Endodermal cell (in vitro differentiated cells): Measurements from ENCODE around the gene PSG6. TPM values are rescaled to one million over a fixed set of nuclear protein-coding genes. Genes with fewer than 3 reads are reported as not detected.
"Not testable (repeated sequence)": the region's sequence is repeated elsewhere in the genome, so short reads cannot be mapped to it uniquely, and the experiment has no call there.

ENCODE experiments used
- DNase-seq: peaks from one replicate; pipeline ENCODE4 v3.0.0-alpha.2; 2017
- H3K27ac ChIP-seq: 2 replicates; pipeline ENCODE4 v1.5.1; 2013; ENCODE audit warnings: mild to moderate bottlenecking, low read depth, low read length, moderate library complexity
- H3K27me3 ChIP-seq: 2 replicates; pipeline ENCODE4 v1.6.1; 2013; ENCODE audit warnings: mild to moderate bottlenecking, low read length, moderate library complexity; ENCODE audit not compliant: insufficient read depth, control insufficient read depth, poor library complexity, severe bottlenecking
- H3K36me3 ChIP-seq: 2 replicates; pipeline ENCODE4 v1.7.0; 2013; ENCODE audit warnings: mild to moderate bottlenecking, low read length, moderate library complexity; ENCODE audit not compliant: control insufficient read depth, insufficient read depth
- H3K4me1 ChIP-seq: one replicate; pipeline ENCODE4 v1.7.0; 2013; ENCODE audit warnings: low read length; ENCODE audit not compliant: control insufficient read depth, insufficient read depth
- H3K4me3 ChIP-seq: 2 replicates; pipeline ENCODE4 v1.5.1; 2013; ENCODE audit warnings: mild to moderate bottlenecking, low read length, moderate library complexity
- H3K9ac ChIP-seq: 2 replicates; pipeline ENCODE4 v1.6.1; 2013; ENCODE audit warnings: mild to moderate bottlenecking, low read length, moderate library complexity; ENCODE audit not compliant: poor library complexity, severe bottlenecking; ENCODE audit errors: extremely low read depth
- H3K9me3 ChIP-seq: 2 replicates; pipeline ENCODE4 v1.6.1; 2013; ENCODE audit warnings: mild to moderate bottlenecking, low read length, moderate library complexity; ENCODE audit not compliant: control insufficient read depth
- H3K27ac Mint-ChIP-seq: 2 replicates; pipeline ENCODE4 v1.8.0; 2020; ENCODE audit warnings: mixed read lengths
- H3K27me3 Mint-ChIP-seq: 2 replicates; pipeline ENCODE4 v1.8.0; 2021; ENCODE audit warnings: mild to moderate bottlenecking, mixed read lengths; ENCODE audit not compliant: insufficient read depth
- H3K36me3 Mint-ChIP-seq: 2 replicates; pipeline ENCODE4 v1.8.0; 2020; ENCODE audit warnings: low read depth, mixed read lengths
- H3K4me1 Mint-ChIP-seq: 2 replicates; pipeline ENCODE4 v1.8.0; 2020; ENCODE audit warnings: mixed read lengths
- H3K4me3 Mint-ChIP-seq: 2 replicates; pipeline ENCODE4 v1.8.0; 2020; ENCODE audit warnings: mild to moderate bottlenecking, moderate library complexity, mixed read lengths
- H3K9me3 Mint-ChIP-seq: 2 replicates; pipeline ENCODE4 v1.8.0; 2020; ENCODE audit warnings: mild to moderate bottlenecking, mixed read lengths
- WGBS, 2 experiments: methylation state at CpG; one replicate each; pipeline versions ENCODE4 v1.1.5 to v1.1.7; 2013; ENCODE audit warnings: missing lambda C conversion rate in 2 of 2, mixed read lengths in 1 of 2; ENCODE audit not compliant: insufficient coverage in 1 of 2, insufficient read length in 1 of 2; 5-methylcytosine and 5-hydroxymethylcytosine counted together
- total RNA-seq, 2 donors: library from RNA; stranded (reverse); fragmentation: NEBNext Ultra II Directional in 1 of 2; extraction: Animal tissue kit (Norgen Biotek cat#: 25700) in 1 of 2; gene quantifications; 2 replicates in 1 of 2; 3 replicates in 1 of 2; pipeline ENCODE4 v1.2.1, GENCODE V29; 2021
- TF ChIP-seq, protein P1 (sequence below): fragments of 200-600 bp; sonication (generic); conservative IDR thresholded peaks from 2 replicates; pipeline ENCODE4 v1.5.0; 2021; ENCODE audit warnings: antibody characterized with exemption, mild to moderate bottlenecking

The PSG6 gene
- total RNA-seq, 2 donors from 2014 or later = not detected

DNA sequence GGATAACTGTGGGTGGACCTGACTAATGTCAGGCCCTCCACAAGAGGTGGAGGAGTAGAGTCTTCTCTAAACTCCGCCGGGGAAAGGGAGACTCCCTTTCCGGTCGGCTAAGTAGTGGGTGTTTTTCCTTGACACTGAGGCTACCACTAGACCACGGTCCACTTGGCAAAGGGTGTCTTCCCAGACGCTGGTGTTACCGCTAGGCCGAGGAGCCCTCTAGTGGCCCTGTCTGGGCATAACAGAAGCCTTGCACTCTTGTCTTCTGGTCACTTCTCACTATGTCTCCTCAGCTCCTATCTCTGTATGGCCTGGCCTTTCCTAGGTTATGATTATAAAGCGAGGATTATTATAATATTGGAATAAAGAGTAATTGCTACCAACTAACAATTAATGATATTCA lies 5.4 kb upstream of the PSG6 start:
- DNase-seq = peak; percentile 56
- TF ChIP-seq, protein P1, sequence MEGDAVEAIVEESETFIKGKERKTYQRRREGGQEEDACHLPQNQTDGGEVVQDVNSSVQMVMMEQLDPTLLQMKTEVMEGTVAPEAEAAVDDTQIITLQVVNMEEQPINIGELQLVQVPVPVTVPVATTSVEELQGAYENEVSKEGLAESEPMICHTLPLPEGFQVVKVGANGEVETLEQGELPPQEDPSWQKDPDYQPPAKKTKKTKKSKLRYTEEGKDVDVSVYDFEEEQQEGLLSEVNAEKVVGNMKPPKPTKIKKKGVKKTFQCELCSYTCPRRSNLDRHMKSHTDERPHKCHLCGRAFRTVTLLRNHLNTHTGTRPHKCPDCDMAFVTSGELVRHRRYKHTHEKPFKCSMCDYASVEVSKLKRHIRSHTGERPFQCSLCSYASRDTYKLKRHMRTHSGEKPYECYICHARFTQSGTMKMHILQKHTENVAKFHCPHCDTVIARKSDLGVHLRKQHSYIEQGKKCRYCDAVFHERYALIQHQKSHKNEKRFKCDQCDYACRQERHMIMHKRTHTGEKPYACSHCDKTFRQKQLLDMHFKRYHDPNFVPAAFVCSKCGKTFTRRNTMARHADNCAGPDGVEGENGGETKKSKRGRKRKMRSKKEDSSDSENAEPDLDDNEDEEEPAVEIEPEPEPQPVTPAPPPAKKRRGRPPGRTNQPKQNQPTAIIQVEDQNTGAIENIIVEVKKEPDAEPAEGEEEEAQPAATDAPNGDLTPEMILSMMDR = peak; percentile 57
- not testable (repeated sequence) for H3K4me3 ChIP-seq, H3K4me3 Mint-ChIP-seq, H3K4me1 ChIP-seq, H3K9ac ChIP-seq, H3K4me1 Mint-ChIP-seq, H3K27me3 Mint-ChIP-seq, H3K36me3 Mint-ChIP-seq, H3K36me3 ChIP-seq, H3K27ac ChIP-seq, H3K9me3 ChIP-seq, H3K27me3 ChIP-seq, H3K27ac Mint-ChIP-seq
- peaks cover 98% of the 10 kb centered on the region for H3K9me3 Mint-ChIP-seq
- 40 to 42% methylated on average over 5 to 8 of the region's 9 CpGs for WGBS, 2 experiments

DNA sequence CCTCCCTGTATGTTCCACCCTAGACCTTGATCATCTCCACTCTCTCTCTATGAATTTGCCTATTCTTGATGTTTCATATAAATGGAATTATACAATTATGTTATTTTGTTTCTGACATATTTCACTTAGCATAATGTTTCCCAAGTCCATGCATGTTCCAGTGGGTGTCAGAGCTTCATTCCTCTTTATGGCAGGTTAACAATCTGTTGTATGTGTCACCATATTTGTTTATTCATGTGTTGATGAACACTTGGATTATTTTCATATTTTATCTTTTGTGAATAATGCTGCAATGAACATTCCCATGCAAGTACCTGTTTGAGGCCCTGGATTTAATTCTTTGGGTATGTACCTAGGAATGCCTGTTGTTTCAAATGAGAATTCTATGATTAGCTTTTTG lies 3.3 kb upstream of the PSG6 start:
- H3K9ac ChIP-seq, H3K4me3 ChIP-seq, H3K36me3 Mint-ChIP-seq, H3K27ac ChIP-seq, H3K4me1 Mint-ChIP-seq, H3K4me3 Mint-ChIP-seq, H3K36me3 ChIP-seq, H3K27me3 Mint-ChIP-seq, H3K27ac Mint-ChIP-seq, H3K9me3 ChIP-seq, DNase-seq, H3K4me1 ChIP-seq, H3K27me3 ChIP-seq: not testable (repeated sequence)
- H3K9me3 Mint-ChIP-seq = peaks cover 98% of the 10 kb centered on the region

DNA sequence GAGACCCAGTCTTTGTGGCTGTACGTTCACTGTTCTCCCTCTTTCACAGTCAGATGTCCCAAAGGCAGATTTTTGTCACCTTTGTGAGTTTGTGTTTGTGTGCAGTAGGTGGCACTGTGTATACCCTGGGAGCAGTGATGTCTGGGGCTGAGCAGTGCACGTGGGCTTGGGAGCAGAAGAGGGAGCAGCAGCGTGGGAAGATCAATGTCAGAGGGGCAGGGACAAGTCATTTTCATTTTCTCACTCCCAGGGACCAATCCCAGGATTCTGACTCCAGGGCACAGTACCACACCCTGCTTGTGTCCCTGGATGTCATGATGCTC lies 2.0 kb upstream of the PSG6 start:
- Histone ChIP-seq H3K27ac (no peak overlapping the region), H3K27me3 (no peaks in the 10 kb centered on the region), H3K9ac (no peak overlapping the region), H3K4me3 (no peak overlapping the region), H3K9me3 (peaks cover 6% of the 10 kb centered on the region), H3K36me3 (no peaks in the 10 kb centered on the region), H3K4me1 (no peaks in the 10 kb centered on the region)
- H3K4me3 Mint-ChIP-seq = no peak overlapping the region
- 21 to 38% methylated on average over 2 to 3 of the region's 3 CpGs for WGBS, 2 experiments
- H3K27me3 Mint-ChIP-seq = no peaks in the 10 kb centered on the region
- peaks cover 3% of the 10 kb centered on the region for H3K36me3 Mint-ChIP-seq
- no peaks in the 10 kb centered on the region for H3K4me1 Mint-ChIP-seq
- peaks cover 99% of the 10 kb centered on the region for H3K9me3 Mint-ChIP-seq
- no peak for DNase-seq
- no peak overlapping the region for H3K27ac Mint-ChIP-seq
- TF ChIP-seq, protein P1 = no peak

DNA sequence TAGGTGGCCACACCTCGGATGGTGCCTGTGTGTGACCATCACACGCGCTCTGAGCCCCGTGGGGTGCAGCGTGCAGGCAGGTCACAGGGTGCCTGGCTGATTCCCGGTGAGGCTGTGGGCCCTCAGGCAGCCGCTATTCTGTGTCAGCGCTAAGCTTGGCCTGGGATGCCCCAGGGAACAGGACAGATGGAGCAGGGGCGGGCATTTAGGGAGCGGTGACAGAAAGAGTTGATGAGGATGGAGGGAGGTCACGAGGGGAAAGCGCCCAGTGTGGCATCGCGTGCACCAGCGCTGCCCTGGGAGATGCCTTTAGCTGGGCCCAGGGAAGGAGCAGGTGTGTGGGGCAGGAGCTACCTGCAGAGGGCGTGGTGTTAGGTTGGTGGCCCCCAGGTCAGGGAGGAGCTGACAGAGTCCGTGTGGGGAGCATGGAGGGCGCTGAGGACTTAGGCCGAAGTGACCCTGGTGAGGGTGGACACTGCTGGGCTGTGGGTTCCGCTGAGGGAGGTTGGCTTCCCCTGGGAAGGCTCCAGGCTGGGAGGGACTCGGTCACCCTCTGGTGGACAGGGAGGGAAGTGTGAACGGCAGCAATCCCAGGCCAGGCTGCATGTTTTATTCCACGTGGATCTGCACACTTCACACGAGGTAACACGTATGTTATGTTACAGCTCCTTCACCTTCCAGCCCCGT lies 1.5 kb upstream of the PSG6 start:
- H3K27ac Mint-ChIP-seq, H3K4me3 Mint-ChIP-seq, H3K4me3 ChIP-seq, H3K9me3 ChIP-seq, H3K36me3 Mint-ChIP-seq, H3K4me1 ChIP-seq, H3K36me3 ChIP-seq, H3K9ac ChIP-seq, H3K27ac ChIP-seq, H3K27me3 Mint-ChIP-seq, DNase-seq, H3K4me1 Mint-ChIP-seq, H3K27me3 ChIP-seq: not testable (repeated sequence)
- 58 to 82% methylated on average over 4 to 26 of the region's 26 CpGs for WGBS, 2 experiments
- peaks cover 99% of the 10 kb centered on the region for H3K9me3 Mint-ChIP-seq
- TF ChIP-seq, protein P1 = peak; percentile 13

DNA sequence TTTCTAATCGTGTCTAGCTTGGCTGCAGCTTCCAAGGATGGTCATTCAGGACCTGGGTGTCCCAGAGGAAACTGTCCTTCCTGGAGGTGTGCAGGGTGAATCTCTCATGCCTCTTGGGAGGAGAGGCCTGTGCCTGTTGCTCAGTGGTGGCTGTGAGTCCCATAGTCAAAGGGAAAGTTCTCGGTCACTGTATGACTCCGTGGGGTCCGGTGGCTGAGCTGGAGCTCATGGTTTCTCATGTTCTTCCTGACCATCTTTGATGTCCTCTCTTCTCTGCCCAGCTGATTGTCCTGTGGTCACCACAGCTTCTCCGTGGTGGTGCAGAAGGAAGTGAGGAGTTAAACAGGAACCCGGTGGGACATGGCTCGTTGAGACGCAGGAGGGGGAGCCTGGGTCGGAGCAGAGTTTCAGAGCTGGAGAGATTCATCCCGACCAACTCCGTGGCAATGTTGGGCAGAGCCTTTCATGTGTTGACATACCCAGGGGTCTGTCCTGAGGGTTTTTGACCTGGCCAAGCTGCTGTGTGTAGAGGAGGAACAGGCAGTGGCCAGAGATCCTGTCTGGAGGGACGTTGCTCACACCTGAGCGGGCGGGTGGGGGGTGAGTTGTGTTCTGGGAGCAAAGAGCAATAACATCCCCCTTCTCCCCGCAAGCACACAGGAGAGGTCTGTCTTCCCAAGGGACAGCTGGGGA lies 829 bp upstream of the PSG6 start:
- H3K9ac ChIP-seq, H3K27me3 Mint-ChIP-seq, H3K27ac Mint-ChIP-seq, DNase-seq, H3K4me1 ChIP-seq, H3K4me3 ChIP-seq, H3K27me3 ChIP-seq, H3K36me3 ChIP-seq, H3K4me3 Mint-ChIP-seq, H3K4me1 Mint-ChIP-seq, H3K9me3 ChIP-seq, H3K27ac ChIP-seq, H3K36me3 Mint-ChIP-seq: not testable (repeated sequence)
- 76 to 90% methylated on average over 8 to 15 of the region's 15 CpGs for WGBS, 2 experiments
- H3K9me3 Mint-ChIP-seq = peaks cover 97% of the 10 kb centered on the region
